ENCODE results near the gene EMX1. TPM values are rescaled to one million over a fixed set of nuclear protein-coding genes. Genes with fewer than 3 reads are reported as not detected.
A peak's percentile ranks its signal among the peaks of the same experiment; 100 is the strongest.

EMX1 gene
- total RNA-seq, 1 experiment from 2014 or later: not detected

GRCh38 chr2:72914206-72914559, 3.1 kb upstream of the EMX1 start:
- H3K9me3 ChIP-seq (replicated peaks): peaks cover 5% of the 10 kb centered on the region
- peaks cover 29% of the 10 kb centered on the region for H3K4me1 ChIP-seq (replicated peaks)
- no peak overlapping the region for H3K4me3 ChIP-seq
- H3K27ac ChIP-seq: no peak overlapping the region
- no peaks in the 10 kb centered on the region for H3K36me3 ChIP-seq
- peak in 1 of 2 experiments; percentile 35 for DNase-seq (ENCODE audit: low read depth in 1 of 2, low spot score in 2 of 2)
- H3K27me3 ChIP-seq (replicated peaks): peaks cover 100% of the 10 kb centered on the region

GRCh38 chr2:72914589-72915319, 2.6 kb upstream of the EMX1 start:
- DNase-seq (ENCODE audit: low read depth in 1 of 2, low spot score in 2 of 2): peak in 1 of 2 experiments; percentile 36
- Histone ChIP-seq H3K4me3 (no peak overlapping the region), H3K27me3 (replicated peaks) (peaks cover 100% of the 10 kb centered on the region), H3K27ac (no peak overlapping the region), H3K36me3 (no peaks in the 10 kb centered on the region), H3K9me3 (replicated peaks) (peaks cover 5% of the 10 kb centered on the region), H3K4me1 (replicated peaks) (peaks cover 29% of the 10 kb centered on the region)

- H3K4me3 ChIP-seq: no peak overlapping the region
- H3K27me3 ChIP-seq (replicated peaks): peaks cover 100% of the 10 kb centered on the region
- H3K36me3 ChIP-seq: no peaks in the 10 kb centered on the region
- peak in 1 of 2 experiments; percentile 39 for DNase-seq (ENCODE audit: low read depth in 1 of 2, low spot score in 2 of 2)
- peaks cover 29% of the 10 kb centered on the region for H3K4me1 ChIP-seq (replicated peaks)
- H3K9me3 ChIP-seq (replicated peaks): peaks cover 6% of the 10 kb centered on the region
- no peak overlapping the region for H3K27ac ChIP-seq
Observed at GRCh38 chr2:72915320-72915906, 1.9 kb upstream of the EMX1 start.

- Histone ChIP-seq H3K4me1 (replicated peaks) (peaks cover 29% of the 10 kb centered on the region), H3K36me3 (no peaks in the 10 kb centered on the region), H3K27me3 (replicated peaks) (peaks cover 100% of the 10 kb centered on the region), H3K4me3 (no peak overlapping the region), H3K27ac (no peak overlapping the region), H3K9me3 (replicated peaks) (peaks cover 12% of the 10 kb centered on the region)
- DNase-seq (ENCODE audit: low read depth in 1 of 2, low spot score in 2 of 2): peak in 1 of 2 experiments; percentile 42
Observed at GRCh38 chr2:72915907-72916742, 1.2 kb upstream of the EMX1 start.

GRCh38 chr2:72916743-72917137, 579 bp upstream of the EMX1 start:
- H3K4me3 ChIP-seq: no peak overlapping the region
- H3K9me3 ChIP-seq (replicated peaks): peaks cover 12% of the 10 kb centered on the region
- H3K36me3 ChIP-seq: no peaks in the 10 kb centered on the region
- H3K4me1 ChIP-seq (replicated peaks): peaks cover 29% of the 10 kb centered on the region
- DNase-seq (ENCODE audit: low read depth in 1 of 2, low spot score in 2 of 2): peak in 1 of 2 experiments; percentile 37
- no peak overlapping the region for H3K27ac ChIP-seq
- H3K27me3 ChIP-seq (replicated peaks): peaks cover 100% of the 10 kb centered on the region

- Histone ChIP-seq H3K4me3 (no peak overlapping the region), H3K27me3 (replicated peaks) (peaks cover 100% of the 10 kb centered on the region), H3K36me3 (no peaks in the 10 kb centered on the region), H3K27ac (no peak overlapping the region), H3K4me1 (replicated peaks) (peaks cover 29% of the 10 kb centered on the region), H3K9me3 (replicated peaks) (peaks cover 12% of the 10 kb centered on the region)
- peak in 1 of 2 experiments; percentile 33 for DNase-seq (ENCODE audit: low read depth in 1 of 2, low spot score in 2 of 2)
Observed at GRCh38 chr2:72917877-72918553, 696 bp downstream of the EMX1 start.

GRCh38 chr2:72919414-72920317, 2.3 kb downstream of the EMX1 start:
- no peaks in the 10 kb centered on the region for H3K36me3 ChIP-seq
- H3K4me1 ChIP-seq (replicated peaks): peaks cover 35% of the 10 kb centered on the region
- H3K9me3 ChIP-seq (replicated peaks): peaks cover 12% of the 10 kb centered on the region
- no peak overlapping the region for H3K27ac ChIP-seq
- peak in 1 of 2 experiments; percentile 39 for DNase-seq (ENCODE audit: low read depth in 1 of 2, low spot score in 2 of 2)
- H3K27me3 ChIP-seq (replicated peaks): peaks cover 100% of the 10 kb centered on the region
- H3K4me3 ChIP-seq: no peak overlapping the region

- peak in 1 of 2 experiments; percentile 36 for DNase-seq (ENCODE audit: low read depth in 1 of 2, low spot score in 2 of 2)
- Histone ChIP-seq H3K27ac (no peak overlapping the region), H3K9me3 (replicated peaks) (peaks cover 12% of the 10 kb centered on the region), H3K36me3 (no peaks in the 10 kb centered on the region), H3K27me3 (replicated peaks) (peaks cover 100% of the 10 kb centered on the region), H3K4me3 (no peak overlapping the region), H3K4me1 (replicated peaks) (peaks cover 35% of the 10 kb centered on the region)
Observed at GRCh38 chr2:72920318-72921087, 3.2 kb downstream of the EMX1 start.

GRCh38 chr2:72921088-72921851, 4.0 kb downstream of the EMX1 start:
- Histone ChIP-seq H3K36me3 (no peaks in the 10 kb centered on the region), H3K9me3 (replicated peaks) (peaks cover 12% of the 10 kb centered on the region), H3K27me3 (replicated peaks) (peaks cover 100% of the 10 kb centered on the region), H3K4me3 (no peak overlapping the region), H3K27ac (no peak overlapping the region), H3K4me1 (replicated peaks) (peaks cover 27% of the 10 kb centered on the region)
- no peak for DNase-seq (ENCODE audit: low read depth in 1 of 2, low spot score in 2 of 2)

- Histone ChIP-seq H3K4me3 (no peak overlapping the region), H3K4me1 (replicated peaks) (peaks cover 21% of the 10 kb centered on the region), H3K36me3 (no peaks in the 10 kb centered on the region), H3K27ac (no peak overlapping the region), H3K9me3 (replicated peaks) (peaks cover 12% of the 10 kb centered on the region), H3K27me3 (replicated peaks) (peaks cover 100% of the 10 kb centered on the region)
- DNase-seq (ENCODE audit: low read depth in 1 of 2, low spot score in 2 of 2): no peak
Observed at GRCh38 chr2:72921853-72922252, 4.5 kb downstream of the EMX1 start.

GRCh38 chr2:72923833-72924352, 6.6 kb downstream of the EMX1 start:
- H3K4me1 ChIP-seq (replicated peaks): peaks cover 6% of the 10 kb centered on the region; the same call in 1 of the 2 replicates
- H3K9me3 ChIP-seq (replicated peaks): peaks cover 6% of the 10 kb centered on the region; the same call in 1 of the 2 replicates
- H3K27ac ChIP-seq: no peak overlapping the region
- DNase-seq (ENCODE audit: low read depth in 1 of 2, low spot score in 2 of 2): no peak
- H3K27me3 ChIP-seq (replicated peaks): peaks cover 100% of the 10 kb centered on the region
- H3K4me3 ChIP-seq: no peak overlapping the region
- H3K36me3 ChIP-seq: no peaks in the 10 kb centered on the region
